ENCODE results near the gene LSM11. TPM values are rescaled to one million over a fixed set of nuclear protein-coding genes. Genes with fewer than 3 reads are reported as not detected.

LSM11 gene
- polyA plus RNA-seq, 1 of the 3 experiments (the other 2 are of a cell fraction): 0.95 TPM

DNA sequence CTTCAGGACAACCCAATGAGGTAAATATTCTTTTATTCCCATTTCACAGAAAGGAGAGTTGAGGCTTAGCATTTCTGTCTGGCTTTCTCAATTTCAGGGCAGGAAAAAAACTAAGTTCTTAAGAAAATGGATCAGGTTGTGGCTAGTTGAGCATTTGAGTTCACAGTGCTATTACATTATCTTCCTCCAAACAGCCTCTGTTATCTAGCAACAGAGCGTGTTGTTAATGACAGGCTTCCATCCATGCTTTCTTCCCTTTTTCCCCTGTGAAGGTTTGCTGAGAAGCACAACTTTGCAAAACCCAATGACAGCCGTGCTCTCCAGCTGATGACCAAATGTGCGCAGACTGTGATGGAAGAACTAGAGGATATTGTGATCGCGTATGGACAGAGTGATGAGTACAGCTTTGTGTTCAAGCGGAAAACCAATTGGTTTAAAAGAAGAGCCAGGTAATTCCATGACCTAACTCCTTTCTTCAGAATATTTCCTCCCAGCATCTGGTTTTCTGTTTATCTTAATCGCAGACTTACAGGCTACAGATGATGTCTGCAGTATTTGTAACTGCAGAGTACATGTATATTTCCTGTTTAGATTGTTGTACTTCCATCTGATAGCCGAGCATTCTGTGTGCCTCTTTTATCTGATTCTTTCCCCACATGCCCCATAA lies 10.8 kb upstream of the LSM11 start (continued):
- no peak for TF ChIP-seq TEAD4 (IDR thresholded peaks at IDR 0.05; ENCODE audit: borderline replicate concordance, insufficient read depth)
- peak in 1 of 2 experiments; percentile 53; a peak in 1 of 4 replicates for TF ChIP-seq EP300 (IDR thresholded peaks at IDR 0.05; ENCODE audit: borderline replicate concordance in 1 of 2, low read depth in 1 of 2, low read length in 1 of 2)
- TF ChIP-seq, protein P1, sequence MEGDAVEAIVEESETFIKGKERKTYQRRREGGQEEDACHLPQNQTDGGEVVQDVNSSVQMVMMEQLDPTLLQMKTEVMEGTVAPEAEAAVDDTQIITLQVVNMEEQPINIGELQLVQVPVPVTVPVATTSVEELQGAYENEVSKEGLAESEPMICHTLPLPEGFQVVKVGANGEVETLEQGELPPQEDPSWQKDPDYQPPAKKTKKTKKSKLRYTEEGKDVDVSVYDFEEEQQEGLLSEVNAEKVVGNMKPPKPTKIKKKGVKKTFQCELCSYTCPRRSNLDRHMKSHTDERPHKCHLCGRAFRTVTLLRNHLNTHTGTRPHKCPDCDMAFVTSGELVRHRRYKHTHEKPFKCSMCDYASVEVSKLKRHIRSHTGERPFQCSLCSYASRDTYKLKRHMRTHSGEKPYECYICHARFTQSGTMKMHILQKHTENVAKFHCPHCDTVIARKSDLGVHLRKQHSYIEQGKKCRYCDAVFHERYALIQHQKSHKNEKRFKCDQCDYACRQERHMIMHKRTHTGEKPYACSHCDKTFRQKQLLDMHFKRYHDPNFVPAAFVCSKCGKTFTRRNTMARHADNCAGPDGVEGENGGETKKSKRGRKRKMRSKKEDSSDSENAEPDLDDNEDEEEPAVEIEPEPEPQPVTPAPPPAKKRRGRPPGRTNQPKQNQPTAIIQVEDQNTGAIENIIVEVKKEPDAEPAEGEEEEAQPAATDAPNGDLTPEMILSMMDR (IDR thresholded peaks at IDR 0.05): no peak
- peak; percentile 59 for TF ChIP-seq GATA2 (CRISPR knock-in tag; IDR thresholded peaks at IDR 0.05)
- TF ChIP-seq, protein P2, sequence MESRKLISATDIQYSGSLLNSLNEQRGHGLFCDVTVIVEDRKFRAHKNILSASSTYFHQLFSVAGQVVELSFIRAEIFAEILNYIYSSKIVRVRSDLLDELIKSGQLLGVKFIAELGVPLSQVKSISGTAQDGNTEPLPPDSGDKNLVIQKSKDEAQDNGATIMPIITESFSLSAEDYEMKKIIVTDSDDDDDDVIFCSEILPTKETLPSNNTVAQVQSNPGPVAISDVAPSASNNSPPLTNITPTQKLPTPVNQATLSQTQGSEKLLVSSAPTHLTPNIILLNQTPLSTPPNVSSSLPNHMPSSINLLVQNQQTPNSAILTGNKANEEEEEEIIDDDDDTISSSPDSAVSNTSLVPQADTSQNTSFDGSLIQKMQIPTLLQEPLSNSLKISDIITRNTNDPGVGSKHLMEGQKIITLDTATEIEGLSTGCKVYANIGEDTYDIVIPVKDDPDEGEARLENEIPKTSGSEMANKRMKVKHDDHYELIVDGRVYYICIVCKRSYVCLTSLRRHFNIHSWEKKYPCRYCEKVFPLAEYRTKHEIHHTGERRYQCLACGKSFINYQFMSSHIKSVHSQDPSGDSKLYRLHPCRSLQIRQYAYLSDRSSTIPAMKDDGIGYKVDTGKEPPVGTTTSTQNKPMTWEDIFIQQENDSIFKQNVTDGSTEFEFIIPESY (IDR thresholded peaks at IDR 0.05; ENCODE audit: borderline replicate concordance, low read depth): no peak

DNA sequence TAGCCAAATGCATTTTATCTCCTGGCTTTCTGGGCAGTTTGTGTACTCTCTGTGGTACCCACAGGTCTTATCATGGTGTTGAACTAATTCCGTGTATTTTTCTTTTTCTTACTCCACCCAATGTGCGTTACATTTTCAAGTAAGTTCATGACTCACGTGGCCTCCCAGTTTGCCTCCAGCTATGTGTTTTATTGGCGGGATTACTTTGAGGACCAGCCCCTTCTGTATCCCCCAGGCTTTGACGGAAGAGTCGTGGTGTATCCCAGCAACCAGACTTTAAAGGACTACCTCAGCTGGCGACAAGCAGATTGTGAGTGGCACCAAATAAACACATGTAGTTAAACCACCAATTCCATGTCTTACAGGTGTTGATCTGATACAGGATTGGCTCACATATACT lies 9.1 kb upstream of the LSM11 start:
- Histone ChIP-seq H3K9me2 (no peaks in the 10 kb centered on the region), H3K9ac (no peak overlapping the region), H3K27me3 (ENCODE audit: insufficient read depth) (no peaks in the 10 kb centered on the region), H3F3A (replicated peaks; ENCODE audit: insufficient read depth) (peaks cover 17% of the 10 kb centered on the region), H3K36me3 (replicated peaks in 1 of 2; ENCODE audit: control insufficient read depth in 1 of 2, insufficient read depth in 2 of 2, low read length in 1 of 2) (peaks cover 37 to 45% of the 10 kb centered on the region in 2 experiments), H3K4me3 (ENCODE audit: low read depth in 2 of 2, low read length in 1 of 2) (no peak overlapping the region), H3K4me1 (ENCODE audit: control insufficient read depth in 1 of 2, insufficient read depth in 2 of 2, low read depth in 1 of 2, low read length in 1 of 2) (peaks cover 0 to 10% of the 10 kb centered on the region in 2 experiments; a peak in 2 of 4 replicates), H3K79me2 (ENCODE audit: insufficient read depth) (peaks cover 16% of the 10 kb centered on the region), H4K20me1 (ENCODE audit: insufficient read depth) (no peaks in the 10 kb centered on the region), H3K9me3 (no peaks in the 10 kb centered on the region), H3K4me2 (no peak overlapping the region), H3K27ac (ENCODE audit: low read depth in 2 of 2, low read length in 1 of 2) (no peak overlapping the region), H2AFZ (ENCODE audit: low read depth) (no peak overlapping the region)
- whole genome bisulfite sequencing (ENCODE audit: low lambda C conversion rate): 93% methylated on average over 7 of the region's 7 CpGs
- no peak for DNase-seq
- TF ChIP-seq, protein P2 (IDR thresholded peaks at IDR 0.05; ENCODE audit: borderline replicate concordance, low read depth): no peak
- TF ChIP-seq FOXM1 (IDR thresholded peaks at IDR 0.05; ENCODE audit: low read depth) (no peak), FOSL2 (IDR thresholded peaks at IDR 0.05; ENCODE audit: borderline replicate concordance, low read depth) (no peak), TCF12 (IDR thresholded peaks at IDR 0.05) (no peak), RCOR1 (IDR thresholded peaks at IDR 0.05; ENCODE audit: low read length) (no peak), NRF1 (IDR thresholded peaks at IDR 0.05; ENCODE audit: low read depth, low read length) (no peak), SIN3A (IDR thresholded peaks at IDR 0.05; ENCODE audit: borderline replicate concordance, low read depth, low read length) (no peak), JUND (IDR thresholded peaks at IDR 0.05) (no peak)
- TF ChIP-seq, protein P3, sequence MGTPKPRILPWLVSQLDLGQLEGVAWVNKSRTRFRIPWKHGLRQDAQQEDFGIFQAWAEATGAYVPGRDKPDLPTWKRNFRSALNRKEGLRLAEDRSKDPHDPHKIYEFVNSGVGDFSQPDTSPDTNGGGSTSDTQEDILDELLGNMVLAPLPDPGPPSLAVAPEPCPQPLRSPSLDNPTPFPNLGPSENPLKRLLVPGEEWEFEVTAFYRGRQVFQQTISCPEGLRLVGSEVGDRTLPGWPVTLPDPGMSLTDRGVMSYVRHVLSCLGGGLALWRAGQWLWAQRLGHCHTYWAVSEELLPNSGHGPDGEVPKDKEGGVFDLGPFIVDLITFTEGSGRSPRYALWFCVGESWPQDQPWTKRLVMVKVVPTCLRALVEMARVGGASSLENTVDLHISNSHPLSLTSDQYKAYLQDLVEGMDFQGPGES (IDR thresholded peaks at IDR 0.05; ENCODE audit: low read depth, low read length): no peak
- TF ChIP-seq, protein P4, sequence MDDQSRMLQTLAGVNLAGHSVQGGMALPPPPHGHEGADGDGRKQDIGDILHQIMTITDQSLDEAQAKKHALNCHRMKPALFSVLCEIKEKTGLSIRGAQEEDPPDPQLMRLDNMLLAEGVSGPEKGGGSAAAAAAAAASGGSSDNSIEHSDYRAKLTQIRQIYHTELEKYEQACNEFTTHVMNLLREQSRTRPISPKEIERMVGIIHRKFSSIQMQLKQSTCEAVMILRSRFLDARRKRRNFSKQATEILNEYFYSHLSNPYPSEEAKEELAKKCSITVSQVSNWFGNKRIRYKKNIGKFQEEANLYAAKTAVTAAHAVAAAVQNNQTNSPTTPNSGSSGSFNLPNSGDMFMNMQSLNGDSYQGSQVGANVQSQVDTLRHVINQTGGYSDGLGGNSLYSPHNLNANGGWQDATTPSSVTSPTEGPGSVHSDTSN (IDR thresholded peaks at IDR 0.05): no peak
- TF ChIP-seq, protein P1 (IDR thresholded peaks at IDR 0.05): no peak
- ChIA-PET CTCF (interaction anchor here (1.0 to 2.3 kb wide), 2 partner anchors 9 to 481 kb away, joined by 3 to 21 read pairs; partner anchors contain the start of gene LSM11), POLR2A (no interaction called here)
